ENCODE measurements around the gene ABLIM2. TPM values are rescaled to one million over a fixed set of nuclear protein-coding genes. Genes with fewer than 3 reads are reported as not detected.

ABLIM2 gene
- total RNA-seq, 4 donors from 2014 or later = 5.9 to 20.0 (median 8.6) TPM

DNA sequence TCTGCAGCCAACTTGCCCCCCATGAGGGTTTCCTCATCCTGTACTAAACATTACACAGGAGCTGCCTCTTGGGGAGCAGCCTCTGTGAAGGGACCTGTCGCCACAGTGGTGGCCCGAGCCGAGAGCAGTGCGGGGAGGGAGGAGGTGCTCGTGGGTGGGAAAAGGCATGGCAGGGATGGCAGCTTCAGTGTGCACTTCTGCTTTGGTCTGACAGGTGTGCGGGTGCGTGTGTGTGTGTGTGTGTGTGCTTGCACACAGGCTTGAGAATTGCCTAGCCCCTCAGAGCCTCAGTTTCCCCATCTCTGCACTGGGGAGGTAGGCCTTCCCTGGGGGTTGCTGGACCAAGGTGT lies 44.4 kb upstream of the ABLIM2 start:
- TF ChIP-seq, protein P1, sequence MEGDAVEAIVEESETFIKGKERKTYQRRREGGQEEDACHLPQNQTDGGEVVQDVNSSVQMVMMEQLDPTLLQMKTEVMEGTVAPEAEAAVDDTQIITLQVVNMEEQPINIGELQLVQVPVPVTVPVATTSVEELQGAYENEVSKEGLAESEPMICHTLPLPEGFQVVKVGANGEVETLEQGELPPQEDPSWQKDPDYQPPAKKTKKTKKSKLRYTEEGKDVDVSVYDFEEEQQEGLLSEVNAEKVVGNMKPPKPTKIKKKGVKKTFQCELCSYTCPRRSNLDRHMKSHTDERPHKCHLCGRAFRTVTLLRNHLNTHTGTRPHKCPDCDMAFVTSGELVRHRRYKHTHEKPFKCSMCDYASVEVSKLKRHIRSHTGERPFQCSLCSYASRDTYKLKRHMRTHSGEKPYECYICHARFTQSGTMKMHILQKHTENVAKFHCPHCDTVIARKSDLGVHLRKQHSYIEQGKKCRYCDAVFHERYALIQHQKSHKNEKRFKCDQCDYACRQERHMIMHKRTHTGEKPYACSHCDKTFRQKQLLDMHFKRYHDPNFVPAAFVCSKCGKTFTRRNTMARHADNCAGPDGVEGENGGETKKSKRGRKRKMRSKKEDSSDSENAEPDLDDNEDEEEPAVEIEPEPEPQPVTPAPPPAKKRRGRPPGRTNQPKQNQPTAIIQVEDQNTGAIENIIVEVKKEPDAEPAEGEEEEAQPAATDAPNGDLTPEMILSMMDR (IDR thresholded peaks at IDR 0.05; ENCODE audit: low read depth) = no peak

DNA sequence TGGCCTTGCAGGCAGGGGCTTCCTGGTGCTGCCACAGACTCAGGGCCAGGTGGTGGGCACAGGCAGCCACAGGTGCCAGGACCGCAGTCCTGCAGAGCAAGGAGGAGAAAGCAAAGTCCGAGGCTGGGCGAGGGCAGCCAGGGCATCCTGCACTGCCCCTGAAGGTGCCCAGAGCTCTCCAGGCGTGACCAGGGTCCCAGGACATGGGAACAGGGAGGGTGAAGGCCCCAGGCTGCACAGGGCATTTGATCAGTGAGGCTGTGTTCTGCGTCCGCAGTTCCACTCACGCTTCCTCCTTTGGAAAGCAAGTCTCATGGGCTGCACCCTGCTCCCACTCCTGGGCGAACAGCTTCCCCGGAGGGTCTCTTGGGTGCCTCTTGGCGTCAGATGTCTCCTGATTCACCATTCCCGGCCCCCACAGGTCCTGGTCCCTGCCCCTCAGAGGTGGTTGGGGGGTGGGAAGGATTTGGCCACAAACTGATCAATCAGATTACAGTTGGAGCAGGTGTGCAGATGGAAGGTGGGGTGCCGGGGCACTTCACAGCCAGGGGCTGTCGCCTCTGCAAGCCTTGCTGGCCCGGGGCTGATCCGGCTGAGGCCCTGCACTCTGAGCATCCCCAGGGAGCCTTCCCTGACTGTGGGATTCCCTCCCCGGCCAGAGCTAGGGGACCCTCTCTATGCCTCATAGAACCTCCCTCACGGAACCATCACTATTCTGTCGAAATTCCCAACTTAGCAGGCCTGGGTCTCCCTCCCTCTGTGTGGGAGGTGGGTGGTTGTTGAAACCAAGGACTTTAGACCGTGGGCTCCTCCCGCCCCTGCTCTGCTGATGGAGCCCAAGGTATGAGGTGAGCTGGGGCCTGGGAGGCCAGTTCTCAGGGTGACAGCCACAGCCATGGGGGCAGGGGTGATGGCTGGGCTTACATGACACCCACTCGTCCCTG lies 43.8 kb upstream of the ABLIM2 start:
- TF ChIP-seq, protein P1 (IDR thresholded peaks at IDR 0.05; ENCODE audit: low read depth) = no peak

DNA sequence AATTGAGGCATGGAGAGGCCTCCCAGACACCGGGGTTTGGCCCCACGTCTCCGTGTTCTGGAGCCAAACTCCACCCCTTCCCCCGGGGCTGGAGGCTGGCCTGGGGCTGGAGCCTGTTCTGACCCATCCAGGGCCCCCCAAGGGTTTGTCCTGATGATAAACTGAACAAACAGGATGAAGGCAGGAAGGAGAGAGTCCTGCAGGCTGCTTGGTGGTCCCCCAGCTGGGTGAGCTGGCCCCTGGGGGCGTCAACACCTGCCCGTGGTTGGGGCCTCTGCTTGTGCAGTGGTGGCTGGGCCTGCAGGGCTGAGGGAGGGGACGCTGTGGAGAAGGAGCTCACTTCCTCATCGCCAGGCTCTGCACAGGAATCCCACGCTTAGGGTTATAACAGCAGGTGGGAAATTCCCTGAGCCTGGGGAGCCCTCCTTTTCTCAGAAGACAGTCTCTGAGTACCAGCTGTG lies 42.7 kb upstream of the ABLIM2 start:
- TF ChIP-seq, protein P1 (IDR thresholded peaks at IDR 0.05; ENCODE audit: low read depth) = no peak

DNA sequence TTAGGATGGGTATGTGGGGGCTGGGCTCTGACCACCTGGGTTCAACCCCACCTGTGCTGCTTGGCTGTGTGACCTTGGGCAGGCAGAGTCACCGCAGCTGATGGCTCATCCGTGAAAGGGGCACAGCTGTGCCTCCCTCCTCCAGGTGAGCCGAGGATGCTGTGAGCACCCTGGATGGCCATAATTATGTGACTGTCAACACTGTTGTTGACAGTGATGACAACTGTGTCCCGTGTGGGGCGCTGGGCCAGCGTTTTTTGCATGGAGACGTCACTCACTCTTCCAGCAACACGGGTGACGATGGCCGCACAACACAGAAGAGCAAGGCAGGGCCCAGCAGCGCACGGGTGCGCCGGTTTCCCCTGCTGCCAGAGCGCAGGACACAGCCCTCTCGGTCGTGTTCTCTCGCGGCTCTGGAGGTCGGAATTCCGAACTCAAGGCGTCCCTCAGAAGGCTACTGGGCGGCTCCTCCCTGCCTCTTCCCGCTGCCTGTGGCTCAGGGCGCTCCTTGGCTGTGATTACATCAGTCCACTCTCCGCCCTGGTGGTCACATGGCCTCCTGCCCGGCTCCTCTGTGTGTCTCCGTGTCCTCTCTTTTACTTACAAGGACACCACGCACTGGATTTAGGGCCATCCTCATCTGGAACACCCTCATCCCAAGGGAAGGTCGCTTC lies 41.8 kb upstream of the ABLIM2 start:
- TF ChIP-seq, protein P1 (IDR thresholded peaks at IDR 0.05; ENCODE audit: low read depth) = no peak

DNA sequence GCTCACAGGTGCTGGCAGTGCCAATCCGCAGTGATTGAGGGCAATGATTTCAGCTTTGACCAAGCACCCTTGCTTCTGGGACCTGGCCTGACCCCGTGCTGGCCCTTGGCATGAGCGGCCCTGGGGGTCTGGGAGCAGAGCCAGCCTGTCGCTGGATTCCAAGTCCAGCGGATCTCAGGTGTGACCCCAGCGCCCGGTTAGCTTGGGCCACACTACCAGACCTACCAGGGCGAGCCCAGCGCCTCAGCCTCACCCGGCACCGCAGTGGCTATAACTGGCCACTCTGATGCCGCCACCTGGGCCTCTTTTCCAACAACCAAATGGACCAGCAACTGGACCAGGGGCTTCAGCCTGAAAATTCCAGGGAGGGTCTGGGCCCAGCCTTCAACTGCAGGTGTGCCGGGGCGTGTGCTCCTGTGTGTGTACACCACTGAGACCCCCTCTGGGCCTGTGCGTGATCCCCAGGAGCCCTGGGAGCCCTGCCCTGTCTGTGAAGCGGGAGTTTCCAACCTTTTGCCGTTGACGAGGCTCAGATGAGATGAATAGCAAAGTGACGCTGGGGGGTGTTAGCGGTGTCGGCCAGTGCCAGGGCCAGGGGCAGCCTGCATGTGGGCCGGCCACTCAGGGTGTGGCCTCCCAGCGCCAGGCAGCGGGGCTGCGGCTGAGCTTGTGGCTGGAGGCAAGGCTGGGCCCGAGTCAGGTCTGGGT lies 41.1 kb upstream of the ABLIM2 start:
- TF ChIP-seq, protein P1 (IDR thresholded peaks at IDR 0.05; ENCODE audit: low read depth) = no peak

DNA sequence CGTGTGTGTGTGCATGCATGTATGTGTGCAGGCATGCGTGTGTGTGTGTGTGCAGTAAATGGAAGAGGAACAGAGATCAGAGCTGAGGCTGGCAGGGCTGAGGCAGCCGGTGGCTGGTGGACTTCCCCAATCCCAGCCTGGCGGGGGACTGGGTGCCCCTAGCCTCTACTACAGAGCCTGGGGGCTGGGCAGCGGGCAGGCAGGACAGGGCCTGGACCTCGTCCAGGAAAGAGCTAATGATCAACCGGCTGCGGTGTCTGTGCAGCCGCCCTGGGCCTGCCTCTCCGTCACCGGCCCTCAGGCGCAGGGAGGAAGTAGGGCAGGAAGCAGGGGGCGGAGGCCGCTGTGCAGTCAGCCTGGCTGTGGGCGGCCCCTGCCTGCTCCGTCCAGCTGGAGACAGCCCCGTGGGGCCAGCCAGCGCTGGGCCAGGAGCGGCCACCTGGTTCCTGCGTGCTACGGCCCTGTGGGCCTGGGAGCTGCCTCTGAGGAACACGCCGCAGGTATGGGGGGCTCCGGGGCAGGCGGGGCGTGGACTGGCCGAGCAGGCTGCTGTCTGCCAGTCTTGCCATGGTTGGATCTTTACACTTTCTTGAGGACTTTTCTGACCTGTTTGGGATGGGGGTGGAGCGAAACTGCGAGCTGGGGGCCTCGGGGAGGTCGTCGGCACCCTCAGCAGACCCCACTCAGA lies 40.4 kb upstream of the ABLIM2 start, which contains the start of gene SH3TC1:
SH3TC1 (plus strand) TSS at position 385 of the 688 bp plus-strand sequence. CDS start 5,905 bp downstream, outside the sequence.
- TF ChIP-seq, protein P1 (IDR thresholded peaks at IDR 0.05; ENCODE audit: low read depth) = no peak
